DMS53 (cell line): ENCODE measurements around the gene RND1.

Experiments used
- DNase-seq: peaks from one replicate; lab custom pipeline; 2025; lab: John Stamatoyannopoulos, UW

RND1 gene

DNA sequence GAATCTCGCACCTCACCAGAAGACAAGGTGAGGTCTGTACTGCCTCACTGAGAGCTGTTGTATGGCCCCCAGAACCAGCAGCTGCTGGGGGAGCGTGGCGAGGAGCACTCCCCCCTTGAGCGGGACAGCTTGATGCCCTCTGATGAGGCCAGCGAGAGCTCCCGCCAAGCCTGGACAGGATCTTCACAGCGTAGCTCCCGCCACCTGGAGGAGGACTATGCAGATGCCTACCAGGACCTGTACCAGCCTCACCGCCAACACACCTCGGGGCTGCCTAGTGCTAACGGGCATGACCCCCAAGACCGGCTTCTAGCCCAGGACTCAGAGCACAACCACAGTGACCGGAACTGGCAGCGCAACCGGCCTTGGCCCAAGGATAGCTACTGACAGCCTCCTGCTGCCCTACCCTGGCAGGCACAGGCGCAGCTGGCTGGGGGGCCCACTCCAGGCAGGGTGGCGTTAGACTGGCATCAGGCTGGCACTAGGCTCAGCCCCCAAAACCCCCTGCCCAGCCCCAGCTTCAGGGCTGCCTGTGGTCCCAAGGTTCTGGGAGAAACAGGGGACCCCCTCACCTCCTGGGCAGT, 38.1 kb downstream of the RND1 start:
- no peak for DNase-seq

DNA sequence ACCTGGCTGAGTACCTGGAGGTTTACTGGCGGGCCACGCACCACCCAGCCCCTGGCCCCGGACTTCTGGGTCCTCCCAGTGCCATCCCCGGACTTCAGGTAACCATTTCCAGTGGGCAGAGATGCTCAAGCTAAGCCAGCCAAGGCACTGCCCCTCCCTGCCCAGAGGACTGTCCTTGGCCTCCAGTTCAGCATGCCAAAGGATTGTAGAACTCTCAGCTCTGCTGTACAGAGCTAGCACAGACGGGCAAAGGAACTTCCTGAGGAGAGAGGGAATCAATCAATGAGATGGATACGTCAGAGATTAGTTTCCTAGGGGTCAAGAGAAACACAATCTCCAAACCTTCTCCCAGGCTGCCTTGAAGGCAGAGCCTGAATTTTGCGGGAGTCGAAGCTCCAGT, 38.6 kb downstream of the RND1 start:
- DNase-seq = no peak

DNA sequence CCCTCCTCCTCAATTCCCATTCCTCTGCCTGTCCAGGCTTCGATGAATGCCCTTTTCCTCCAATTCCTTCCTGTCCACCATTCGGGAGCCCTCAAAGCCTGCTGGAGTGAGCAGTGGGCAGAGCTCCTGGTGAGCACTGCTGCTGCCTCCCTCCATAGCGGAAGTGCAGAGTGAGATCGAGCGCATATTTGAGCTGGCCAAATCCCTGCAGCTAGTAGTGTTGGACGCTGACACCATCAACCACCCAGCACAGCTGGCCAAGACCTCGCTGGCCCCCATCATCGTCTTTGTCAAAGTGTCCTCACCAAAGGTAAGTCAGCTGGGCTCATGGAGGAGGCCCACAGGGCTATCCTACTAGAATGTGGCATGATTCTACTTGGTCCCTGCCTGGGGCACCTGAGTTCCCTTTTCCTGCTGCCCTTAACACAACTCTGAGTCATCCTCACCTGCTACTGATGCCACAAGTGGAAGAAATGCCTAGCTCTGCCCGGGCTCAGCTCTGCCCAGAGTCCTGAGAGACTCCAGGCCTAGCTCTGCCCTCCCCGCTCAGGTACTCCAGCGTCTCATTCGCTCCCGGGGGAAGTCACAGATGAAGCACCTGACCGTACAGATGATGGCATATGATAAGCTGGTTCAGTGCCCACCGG, 39.3 kb downstream of the RND1 start:
- peak; percentile 88 for DNase-seq

DNA sequence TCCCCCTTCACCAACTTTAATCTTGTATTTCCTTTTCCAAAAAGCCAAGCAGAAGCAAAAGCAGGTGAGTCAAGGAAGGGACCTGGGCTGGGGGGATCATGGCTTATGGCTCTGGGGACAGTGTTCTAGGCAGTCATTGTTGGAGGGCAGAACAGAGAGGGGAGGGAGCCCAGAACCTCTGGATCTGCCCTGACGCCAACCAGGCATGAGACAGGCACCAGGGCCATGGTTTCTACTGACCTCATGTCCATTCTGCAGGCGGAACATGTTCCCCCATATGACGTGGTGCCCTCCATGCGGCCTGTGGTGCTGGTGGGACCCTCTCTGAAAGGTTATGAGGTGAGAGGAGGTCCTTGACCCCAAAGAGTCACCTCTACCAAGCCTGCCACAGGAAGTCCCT, 40.8 kb downstream of the RND1 start:
- DNase-seq = no peak

DNA sequence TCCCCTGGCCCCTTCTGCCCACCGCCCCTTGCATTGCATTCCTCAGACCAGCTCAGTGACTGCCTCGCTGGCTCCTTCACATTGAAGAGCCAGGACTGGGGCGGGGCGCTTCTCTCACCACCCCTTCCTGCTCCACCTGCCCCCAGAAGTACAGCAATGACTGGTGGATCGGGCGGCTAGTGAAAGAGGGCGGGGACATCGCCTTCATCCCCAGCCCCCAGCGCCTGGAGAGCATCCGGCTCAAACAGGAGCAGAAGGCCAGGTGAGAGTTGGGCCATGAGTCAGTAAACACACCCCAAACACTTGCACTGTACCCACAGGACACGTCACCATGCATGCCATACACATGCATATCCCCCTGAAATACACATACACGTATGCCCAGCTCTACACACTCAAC, 41.6 kb downstream of the RND1 start:
- DNase-seq = peak; percentile 99

DNA sequence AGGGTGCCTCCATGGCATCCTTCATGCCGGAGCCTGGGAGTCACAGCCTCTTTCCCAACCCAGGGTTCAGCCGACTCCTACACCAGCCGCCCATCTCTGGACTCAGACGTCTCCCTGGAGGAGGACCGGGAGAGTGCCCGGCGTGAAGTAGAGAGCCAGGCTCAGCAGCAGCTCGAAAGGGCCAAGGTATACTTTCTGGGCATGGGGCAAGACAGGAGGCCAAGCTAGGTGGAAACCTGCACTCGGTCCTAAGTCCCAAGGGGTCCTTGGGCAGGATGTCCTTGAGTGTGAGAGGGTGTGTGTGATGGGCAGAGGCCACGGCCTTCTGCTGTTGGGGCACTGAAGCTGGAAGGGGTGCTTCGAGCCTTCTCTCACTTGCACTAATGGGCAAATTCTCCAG, 42.4 kb downstream of the RND1 start:
- no peak for DNase-seq

DNA sequence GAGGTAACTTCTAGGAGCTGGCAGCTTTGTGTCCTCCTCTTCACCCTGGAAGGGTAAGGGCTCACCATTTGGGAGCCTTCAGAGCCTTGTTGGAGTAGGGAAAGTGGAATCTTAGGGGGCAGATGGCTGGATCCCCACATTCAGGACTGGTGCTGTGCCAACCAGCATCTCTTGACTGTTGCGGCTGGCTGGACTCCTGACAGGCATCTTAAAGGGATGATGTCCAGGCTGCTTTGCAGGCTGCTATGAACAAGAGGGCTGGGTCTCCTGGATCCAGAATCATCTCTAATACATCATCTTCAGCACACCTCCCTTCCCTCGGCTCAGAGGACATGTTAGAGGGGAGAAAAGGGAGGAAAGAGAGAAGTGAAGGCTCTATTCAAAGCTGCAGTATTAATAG, 43.0 kb downstream of the RND1 start:
- DNase-seq = no peak

DNA sequence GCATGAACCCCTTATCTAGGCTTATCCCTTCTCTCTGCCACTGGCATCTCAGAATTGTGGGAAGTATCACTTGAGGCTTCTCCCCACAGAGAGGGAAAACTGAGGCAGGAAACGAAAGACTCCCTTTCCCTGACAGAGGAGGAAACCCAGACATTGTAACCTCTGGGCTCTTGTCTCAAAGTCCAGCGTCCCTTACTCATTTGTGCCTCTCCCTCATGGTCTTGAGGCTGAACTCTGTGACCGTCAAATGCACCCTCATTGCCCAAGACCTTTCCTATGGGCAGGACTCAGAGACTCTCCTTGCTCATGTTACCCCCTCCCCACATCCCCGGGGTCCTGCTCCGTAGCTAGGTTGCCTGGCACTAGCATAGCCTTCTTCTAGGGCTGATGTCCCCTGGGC, 43.5 kb downstream of the RND1 start:
- no peak for DNase-seq

DNA sequence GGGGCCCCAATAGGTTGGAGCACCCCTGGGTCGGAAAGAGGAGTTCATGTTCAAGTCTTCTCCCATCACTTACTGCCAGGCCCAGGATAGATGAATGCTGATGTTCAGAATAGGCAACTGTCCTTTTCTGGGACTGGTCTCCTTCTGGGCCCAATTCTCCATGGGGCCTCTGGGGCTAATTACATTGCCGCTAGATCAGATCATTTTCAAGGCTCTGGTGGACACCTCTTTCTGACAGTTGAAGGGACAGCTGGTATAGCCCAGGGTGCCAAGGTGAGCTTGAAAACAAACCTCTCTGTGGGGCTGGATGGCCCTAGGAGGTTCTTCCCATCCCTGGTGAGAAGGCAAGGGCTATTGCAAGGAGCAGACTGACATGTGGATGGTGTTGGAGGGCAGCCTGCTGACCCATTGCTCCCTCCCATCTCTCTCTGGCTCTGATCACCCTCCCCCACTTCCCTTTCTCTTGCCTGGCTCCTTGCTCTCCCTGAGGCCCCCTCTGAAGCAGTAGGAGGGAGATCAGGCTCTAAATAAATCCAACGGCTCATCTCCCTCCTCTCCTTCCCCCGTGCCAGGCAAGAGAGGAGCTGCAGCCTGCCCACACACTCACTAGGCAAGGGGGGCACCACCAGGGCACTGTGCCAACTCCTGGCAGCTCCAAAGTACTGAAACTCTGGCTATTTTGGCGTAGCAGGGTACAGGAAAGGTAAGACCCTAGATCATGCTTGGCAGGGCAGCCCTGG, 45.5 kb downstream of the RND1 start:
- DNase-seq = no peak

DNA sequence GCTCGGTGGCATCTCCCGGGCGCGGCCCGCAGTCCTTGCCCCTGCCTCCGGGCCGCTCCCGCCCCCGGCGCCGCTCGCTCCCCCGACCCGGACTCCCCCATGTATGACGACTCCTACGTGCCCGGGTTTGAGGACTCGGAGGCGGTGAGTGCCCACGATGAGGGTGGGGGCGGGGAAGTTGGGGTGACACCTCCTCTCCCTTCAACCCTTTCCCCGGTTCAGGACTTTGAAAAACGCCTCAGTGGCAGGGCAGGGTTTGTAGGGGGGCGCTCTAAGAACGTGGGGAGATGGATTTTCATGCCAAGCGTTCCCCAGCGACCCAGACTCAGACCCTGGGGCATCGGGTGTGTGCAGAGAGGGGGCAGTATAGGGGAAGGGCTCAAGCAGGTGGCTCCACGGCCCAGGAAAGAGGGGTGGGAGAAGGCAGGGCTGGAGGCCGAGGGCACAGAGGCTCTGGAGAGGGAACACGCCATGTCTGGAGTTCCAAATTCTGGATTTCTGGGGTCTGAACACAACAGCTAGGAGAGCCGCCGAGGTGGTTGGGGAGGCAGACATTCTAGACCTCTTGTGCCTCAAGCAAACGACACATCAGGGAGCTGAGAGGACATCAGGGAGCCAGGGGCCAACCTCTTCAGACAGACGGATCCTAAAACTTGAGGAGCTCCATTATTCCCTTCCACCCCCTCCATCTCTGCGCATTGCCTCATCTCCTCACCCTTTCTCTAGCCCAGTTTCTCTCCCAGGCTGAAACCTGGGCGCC, 46.7 kb downstream of the RND1 start:
- peak; percentile 62 for DNase-seq

DNA sequence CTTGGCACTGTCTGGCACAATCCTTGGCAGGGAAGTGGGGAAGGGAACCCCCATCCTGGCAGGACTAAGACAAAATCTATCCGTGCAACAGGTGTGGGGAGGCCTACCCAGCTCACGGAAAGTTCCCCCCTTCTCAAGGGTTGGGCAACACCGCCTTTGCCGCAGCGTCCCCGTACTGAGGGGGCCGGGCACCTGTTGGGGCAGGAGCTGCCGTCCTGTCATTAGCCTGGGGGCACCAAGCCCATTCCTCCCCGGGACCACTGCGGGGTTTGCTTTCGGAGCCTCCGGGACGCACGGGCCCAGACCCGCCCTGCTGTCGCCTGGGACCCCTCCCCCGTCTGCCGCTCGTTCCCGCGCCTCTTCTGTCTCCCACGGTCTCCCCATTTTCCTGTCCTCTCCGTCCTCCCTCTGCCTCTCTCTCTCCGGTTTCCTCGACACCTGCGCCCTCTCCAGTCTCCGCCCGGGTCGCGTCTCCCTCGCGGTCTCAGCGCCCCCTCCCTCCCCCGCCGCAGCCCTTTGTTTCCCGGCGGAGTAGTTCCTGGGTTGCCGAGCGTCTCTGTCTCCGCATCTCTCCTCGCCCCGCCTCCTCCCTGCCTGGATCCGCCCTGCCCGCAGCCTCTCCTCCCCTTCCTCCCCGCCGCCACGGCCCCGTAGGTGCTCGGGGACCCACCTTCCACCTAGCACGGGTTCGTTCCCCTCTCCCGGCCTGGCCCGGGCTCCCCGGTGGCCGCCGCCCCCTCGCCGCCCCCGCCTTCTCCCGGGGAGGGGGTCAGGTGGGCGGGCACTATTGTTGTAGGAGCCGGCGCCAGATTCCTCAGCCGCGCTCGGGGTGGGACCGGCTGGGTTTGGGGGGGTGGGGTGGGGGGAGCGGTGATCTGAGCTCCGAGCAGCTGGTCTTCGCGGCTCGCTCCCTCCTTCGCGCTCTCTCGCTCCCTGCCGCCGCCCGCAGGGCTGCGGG, 47.5 kb downstream of the RND1 start, which contains the start of gene CACNB3:
CACNB3 (plus strand) TSS at position 624 of the 958 bp plus-strand sequence. CDS start 434 bp downstream, outside the sequence.
- DNase-seq = peak; percentile 87

DNA sequence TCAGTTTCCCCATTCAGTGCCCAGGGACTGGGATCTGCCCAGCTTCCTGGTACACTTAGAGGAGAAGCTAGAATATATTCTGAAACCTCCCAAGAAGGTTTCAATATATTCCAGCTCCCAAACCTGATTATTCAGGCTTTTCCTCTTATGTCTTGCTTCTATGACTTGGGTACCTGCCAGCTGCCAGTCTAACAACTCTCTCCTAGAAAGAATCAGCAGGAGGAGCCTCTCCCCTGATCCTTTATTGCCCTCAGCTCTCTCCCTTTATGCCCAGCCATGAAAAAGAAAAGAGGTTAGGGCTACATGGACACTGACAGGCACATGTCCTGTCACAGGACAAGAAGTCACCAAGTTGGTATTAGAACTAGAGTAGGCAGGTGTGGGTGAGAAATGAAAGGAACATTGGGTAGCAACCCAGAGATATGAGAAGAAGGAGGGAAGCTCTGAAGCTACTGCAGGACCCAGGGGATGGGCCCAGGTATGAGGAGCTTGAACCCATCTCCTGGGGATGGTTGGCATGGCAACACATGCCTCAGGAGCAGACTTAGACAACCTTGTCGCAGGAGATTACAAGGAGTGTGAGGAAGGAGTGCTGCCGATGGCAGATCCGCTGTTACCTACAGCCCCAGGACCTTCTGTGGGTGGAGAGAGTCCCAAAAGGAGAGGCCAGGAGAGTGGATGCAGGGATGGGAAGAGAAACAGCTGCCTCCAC, 49.4 kb downstream of the RND1 start:
- DNase-seq = peak; percentile 42

DNA sequence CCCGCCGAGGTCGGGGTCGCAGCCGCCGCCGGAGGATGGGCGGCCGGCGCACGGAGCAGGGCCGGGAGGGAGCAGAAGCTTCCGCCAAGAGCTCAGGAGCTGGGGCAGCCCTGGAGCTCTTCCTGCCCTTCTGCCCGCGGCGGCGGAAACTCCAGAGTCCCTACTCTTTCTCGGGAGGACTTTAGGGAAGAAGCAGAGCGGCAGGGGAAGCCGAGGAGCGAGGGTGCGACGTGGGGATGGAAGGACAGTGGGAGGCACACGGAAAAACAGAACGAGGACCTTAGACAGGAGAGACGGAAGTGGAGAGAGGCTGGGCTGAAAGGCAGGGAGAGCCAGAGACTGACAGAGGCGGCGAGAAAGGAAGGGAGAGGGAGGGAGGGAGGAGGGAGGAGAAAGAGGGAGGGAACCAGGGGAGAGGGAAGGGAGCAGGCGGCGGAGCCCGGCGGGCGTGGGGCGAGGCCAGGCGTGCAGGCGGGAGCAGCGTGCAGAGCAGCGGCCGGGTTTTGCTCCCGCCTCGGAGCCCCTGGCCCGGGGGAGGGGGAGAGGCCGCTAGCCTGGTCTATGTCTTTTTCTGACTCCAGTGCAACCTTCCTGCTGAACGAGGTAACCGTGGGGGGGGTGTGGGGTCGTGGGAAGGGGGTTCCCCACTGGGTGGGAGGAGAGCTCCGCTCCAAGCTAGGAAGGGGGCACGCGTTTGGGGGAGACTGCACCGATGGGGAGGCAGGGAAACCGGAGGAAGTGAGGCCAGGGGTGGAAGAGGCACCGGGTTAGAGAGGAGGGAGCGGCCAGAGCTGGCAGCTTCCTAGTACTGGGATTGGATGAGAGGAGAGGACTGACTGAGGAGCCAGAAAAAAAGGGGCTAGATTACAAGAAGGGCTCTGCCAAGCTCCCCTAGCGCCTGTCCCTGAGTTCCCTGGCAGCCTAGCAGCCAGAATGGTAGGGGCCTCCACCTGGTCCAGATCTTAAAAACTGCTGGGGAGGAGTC, 50.3 kb downstream of the RND1 start:
- DNase-seq = peak; percentile 93

DNA sequence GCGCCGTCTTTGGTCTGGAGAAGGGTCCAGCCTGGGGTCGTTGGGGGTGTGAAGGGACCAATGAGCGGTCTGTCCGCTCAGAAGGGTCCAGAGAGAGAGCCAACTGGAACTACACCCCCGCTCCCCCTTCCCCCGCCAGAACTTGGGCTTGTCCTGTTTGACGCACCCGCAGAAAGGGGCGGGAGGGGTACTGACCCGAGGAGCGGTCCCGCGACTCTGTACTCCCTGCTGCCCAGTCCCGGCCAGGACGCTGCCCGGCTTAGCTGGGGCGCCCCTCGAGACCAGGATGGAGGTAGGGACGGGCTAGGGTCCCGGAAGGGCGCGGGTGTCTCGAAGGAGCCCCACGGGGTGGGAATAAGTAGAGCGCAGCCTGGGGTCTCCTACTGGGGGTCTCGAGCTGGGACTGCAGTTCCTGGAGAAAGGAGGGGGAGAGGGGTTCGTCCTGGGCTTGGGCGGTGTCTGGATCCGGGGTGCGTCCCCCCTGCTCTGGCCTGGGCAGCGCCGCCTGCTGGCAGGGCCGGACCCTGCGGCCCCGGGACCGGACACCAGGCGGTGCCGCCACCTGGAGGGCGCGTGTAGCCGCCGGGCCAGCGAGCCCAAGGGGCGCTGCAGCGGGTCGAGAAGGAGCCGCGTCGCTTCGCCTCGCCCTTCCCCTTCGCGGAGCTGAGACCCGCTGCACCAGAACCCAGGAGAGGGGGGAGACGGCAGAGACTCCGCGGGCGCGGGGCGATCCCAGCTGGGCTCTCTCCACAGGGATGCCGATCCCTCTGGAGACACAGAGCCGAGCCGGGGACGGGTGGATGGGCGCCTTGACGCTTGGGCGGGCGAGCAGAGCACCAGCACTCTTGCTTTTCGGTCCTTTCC, 51.2 kb downstream of the RND1 start:
- DNase-seq = peak; percentile 86

DNA sequence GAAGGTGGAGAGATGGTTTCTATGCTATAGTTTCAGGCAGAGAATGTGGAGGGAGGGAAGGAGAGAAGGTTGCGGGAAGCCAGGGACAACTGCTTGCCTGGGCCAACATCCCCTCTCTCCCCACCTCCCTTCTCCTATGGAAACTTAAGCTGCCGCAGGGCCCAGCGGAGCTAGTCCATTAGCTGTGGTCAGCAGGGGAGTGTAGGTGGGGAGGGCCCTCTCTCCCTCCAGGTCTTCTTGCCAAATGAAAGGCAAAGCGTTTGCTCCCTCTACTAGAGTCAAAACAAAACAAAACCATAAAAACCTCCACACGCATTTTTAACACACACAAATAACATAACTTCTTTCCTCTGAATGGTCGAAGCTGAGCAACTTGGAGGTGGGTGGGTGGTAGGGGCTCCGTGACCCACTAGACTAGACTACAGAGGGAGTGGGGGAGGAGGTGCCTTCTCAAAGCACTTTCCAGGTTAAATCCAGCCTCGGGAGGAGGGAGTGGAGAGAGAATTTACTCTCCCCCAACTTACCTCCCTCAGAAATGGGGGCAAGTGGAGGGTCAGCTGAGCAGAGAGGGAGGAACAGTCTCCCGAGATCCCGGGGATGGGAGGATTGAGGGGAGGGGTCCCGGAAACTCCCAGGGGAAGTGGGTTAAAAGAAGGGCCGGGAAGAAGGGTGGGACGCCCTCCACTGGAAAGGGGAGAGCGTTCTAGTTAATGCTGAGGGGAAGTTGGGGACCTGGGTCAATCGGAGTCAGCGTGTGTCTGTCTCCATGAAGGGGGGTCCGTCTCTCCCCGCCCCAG, 52.0 kb downstream of the RND1 start:
- DNase-seq = no peak

DNA sequence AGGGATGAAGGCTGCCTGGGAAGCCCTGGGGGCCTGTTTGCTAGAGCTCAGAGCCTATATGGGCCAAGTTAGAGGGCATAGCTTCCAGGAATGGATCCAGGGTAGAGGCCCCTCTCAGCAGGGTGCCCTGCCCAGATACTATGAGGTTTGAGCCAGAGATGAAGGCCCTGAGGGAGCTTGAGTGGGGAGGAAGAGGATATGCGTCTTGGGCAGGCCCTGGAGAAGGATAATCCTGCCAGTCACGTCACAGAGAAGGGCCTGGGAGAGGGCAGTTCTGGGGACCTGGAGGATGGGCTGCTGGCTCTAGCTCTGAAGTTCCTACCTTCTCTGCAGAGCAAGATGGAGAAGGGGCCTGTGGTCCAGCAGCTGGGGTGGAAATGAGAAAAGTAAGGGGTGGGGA, 53.3 kb downstream of the RND1 start:
- no peak for DNase-seq

DNA sequence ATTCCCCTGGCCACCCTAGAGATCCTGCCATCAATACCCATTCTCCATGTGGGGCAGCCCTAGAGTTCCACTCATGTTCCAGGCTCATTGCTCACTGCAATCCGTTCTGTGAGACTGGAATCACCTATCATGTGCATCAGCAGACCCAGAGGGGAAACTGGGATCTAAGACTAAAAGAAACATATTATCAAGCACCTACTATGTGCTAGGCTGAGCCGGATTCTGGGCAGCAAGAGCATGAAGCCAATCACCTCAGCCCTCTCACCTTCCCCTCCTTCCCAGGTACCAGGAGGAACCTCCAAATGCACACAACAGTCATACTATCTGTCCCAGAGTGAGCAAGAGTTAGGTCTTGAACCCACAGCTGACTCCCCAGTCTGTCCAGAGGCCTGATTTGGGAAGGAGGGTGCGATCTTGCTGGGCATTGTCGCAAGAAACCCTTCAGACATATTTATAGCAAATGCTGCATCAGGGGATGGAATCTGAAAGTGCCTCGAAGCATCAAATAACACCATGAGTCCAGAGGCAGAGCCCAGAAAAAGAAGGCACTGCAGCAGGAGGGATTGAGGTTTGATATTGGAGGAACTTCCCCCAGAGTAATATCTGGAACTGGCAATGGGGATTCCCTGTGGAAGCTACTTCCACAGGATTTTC, 54.1 kb downstream of the RND1 start:
- DNase-seq = no peak
